Stimulated activated CD4-positive, alpha-beta T cell treated with anti-CD3 and anti-CD28 coated beads, Interleukin-15, amount 100 ng/mL, for 24 hours (primary cell): ENCODE results near the gene ZC2HC1B.
"Not testable (repeated sequence)": the region's sequence is repeated elsewhere in the genome, so short reads cannot be mapped to it uniquely, and the experiment has no call there.

ENCODE experiments used
- DNase-seq: peaks from one replicate; pipeline ENCODE4 v3.0.0-alpha.2; 2020

Gene ZC2HC1B

DNA sequence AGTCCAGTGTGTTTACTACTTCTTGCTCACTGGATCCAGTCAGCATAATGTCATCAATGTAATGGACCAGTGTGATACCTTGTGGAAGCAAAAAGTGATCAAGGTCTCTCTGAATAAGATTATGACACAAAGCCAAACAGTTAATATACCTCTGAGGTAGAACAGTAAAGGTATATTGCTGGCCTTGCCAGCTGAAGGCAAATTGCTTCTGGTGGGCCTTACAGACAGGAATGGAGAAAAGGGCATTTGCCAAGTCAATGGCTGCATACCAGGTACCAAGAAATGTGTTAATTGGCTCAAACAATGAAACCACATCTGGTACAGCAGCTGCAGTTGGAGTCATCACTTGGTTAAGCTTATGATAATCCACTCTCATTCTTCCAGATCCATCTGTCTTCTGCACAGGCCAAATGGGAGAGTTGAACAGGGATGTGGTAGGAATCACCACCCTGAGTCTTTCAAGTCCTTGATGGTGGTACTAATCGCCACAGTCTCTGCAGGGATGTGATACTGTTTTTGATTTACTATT lies 7.0 kb downstream of the ZC2HC1B start:
- not testable (repeated sequence) for DNase-seq

DNA sequence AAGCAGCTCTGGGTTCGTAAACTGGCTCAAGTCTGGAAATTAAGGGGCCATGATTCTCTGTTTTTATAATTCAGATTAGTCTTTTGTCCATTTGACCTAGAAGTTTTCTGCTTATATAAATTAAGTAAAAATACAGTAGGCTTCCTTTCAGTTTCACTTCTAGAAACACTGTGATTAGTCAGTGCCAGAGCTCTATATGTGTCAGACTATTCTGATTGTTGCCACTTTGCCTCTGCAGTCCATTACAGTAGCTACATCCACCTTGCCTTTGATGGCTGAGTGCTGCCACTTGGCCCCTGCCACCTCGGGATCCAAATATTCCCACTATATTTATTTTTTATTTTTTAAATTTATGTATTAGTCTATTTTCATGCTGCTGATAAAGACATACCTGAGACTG lies 7.9 kb downstream of the ZC2HC1B start:
- no peak for DNase-seq

DNA sequence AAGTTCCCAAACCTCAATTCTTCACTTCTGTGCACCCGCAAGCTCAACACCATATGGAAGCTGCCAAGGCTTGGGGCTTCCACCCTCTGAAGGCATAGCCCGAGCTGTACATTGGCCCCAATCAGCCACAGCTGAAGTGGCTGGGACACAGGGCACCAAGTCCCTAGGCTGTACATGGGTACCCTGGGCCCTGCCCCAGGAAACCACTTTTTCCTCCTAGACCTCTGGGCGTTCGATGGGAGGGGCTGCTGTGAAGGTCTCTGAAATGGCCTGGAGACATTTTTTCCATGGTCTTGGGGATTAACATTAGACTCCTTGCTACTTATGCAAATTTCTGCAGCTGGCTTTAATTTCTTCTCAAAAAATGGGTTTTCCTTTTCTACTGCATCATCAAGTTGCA lies 9.3 kb downstream of the ZC2HC1B start:
- DNase-seq, result not testable (repeated sequence)

DNA sequence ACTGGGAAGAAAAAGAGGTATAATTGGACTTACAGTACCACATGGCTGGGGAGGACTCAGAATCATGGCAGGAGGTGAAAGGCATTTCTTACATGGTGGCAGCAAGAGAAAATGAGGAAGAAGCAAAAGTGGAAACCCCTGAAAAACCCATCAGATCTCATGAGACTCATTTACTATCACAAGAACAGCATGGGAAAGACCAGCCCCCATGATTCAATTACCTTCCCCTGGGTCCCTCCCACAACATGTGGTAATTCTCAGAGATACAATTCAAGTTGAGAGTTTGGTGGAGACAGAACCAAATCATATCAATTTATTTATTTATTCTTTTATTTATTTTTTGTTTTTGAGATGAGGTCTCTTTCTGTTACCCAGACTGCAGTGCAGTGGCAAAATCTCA lies 10.2 kb downstream of the ZC2HC1B start:
- DNase-seq, result not testable (repeated sequence)

DNA sequence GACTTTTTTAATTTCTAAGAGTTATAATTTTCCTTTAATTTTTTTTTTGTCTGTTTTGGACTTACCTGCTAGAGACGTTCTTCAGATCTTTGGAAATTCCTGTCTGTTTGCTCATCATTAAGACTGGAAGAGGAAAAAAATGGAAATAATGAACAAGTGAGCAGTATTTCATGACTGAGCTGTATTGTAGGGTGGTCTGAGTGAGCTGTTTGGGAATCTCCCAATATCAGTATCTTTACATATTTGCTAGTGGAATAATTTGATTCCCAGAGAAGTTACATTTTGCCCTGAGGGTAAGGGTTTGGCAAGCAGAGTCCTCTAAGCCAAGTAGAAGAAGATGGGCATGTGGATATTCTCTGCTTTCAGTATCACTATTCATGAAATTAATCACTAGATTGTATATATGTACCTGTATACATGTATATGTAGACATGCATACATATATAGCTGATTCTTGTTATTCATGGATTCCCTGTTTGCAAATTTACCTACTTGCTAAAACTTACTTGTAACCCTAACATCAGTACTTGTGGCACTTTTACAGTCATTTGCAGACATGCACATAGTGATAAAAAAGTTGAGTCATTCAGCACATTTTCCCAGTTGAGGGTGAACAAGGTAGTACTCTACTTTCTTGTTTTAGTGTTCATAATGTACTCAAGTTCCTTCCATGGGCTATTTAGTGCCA lies 13.5 kb downstream of the ZC2HC1B start:
- DNase-seq, result no peak

DNA sequence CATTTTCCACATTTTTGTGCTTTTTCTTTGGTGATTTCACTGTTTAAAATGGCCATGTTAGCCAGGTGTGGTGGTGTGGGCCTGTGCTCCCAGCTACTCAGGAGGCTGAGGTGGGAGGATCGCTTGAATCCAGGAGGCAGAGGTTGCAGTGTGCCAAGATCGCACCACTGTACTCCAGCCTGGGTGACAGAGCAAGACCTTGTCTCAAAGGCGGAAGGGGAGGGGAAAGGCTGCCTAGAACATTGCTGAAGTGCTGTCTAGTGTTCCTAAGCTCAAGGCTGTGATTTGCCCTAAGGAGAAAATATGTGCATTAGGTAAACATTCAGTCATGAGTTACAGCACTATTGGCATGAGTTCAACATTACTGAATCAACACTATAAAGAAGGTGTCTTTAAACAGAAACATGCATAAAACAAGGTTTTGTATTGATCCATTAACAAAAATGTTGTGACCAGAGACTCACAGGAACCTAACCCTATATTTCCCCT lies 14.0 kb downstream of the ZC2HC1B start:
- no peak for DNase-seq

DNA sequence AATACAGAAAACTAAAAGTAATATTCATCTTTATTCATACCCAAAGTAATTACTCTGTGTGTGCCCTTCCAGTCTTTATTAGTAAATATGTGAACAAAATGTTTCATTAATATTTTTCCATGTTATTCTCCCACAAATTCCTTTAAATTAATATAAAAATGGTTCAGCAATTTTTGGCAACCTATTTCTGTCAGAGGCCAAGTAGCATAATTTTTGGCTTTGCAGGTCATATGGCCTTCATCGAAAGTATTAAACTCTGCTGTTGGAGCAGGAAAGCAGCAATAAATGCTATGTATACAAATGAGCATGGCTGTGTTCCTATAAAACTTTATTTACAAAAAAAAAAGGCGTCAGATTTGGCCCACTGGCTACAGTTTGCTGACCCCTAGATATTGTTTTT lies 16.1 kb downstream of the ZC2HC1B start:
- no peak for DNase-seq

DNA sequence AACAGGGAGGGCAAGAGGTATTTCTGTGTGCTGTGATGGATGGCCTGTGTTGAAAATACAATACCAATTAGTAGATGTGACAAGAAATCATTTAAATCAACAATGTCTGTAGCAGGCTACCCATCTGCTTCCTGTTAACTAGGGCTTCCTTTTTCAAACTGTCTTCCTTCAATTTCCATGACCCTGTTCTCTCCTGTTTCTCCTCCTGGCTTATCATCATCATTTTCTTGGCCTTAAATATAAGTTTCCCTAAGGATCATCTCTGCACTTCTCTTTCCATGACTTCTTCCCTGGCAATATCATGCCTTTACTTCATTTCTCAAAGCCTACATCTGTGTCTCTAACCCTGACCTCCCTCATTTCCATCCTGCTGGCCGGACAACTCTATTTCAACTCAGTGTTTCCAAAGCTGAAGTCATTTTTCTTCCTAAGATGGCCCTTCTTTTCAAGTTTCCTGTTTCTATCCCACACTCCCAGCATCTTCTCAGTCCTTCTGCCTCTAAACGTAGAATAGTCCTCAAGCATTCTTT lies 18.2 kb downstream of the ZC2HC1B start:
- no peak for DNase-seq

DNA sequence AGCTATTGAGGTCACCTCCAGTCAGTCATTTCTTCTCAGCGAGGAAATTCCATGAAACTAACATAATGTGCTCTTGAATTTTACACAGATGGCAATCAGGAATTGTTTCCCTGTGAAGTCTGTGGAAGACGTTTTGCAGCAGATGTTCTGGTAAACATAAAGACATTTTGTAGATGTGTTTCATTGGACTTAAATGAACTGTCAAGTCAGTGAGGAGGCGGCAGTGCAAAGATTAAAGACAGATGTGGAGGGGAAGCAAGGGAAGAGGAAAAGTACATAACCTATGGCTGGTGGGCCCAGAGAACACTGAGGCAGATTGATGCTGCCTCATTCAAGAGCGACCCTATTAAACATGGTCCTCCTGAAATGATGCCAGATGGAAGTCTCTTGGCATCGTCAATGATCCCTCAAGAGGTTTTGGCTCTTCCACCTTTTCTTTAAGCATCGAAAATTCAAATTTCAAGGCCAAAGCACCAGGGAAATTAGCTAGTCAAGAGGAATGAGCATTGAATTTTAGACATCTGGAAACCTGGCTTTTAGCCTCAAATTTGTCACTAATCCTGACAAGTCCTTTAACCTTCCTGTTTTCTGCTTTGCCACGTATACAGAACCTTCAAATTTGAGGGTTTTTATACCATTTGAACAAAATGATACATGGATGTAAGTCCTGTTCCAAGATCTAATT lies 20.1 kb downstream of the ZC2HC1B start:
- DNase-seq, result no peak

DNA sequence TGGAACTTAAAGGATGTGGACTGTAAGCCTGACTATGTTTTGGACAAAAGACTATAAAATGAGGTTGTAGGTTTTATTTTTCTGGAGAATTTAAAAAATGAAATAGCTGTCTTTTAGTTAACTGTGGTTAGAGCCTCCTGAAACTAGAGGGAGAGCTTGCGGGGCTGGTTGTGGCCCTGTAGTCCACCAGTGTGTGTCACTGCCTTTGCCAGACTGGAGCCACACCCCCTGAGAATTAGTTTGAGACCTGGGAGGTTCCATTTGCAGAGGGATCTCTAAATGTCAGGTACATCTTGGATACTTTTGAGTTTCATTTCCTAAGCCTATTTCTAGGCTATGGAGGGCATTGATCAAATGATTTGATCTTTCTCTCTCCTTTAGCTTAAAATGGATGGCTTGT lies 20.8 kb downstream of the ZC2HC1B start:
- DNase-seq, result no peak

DNA sequence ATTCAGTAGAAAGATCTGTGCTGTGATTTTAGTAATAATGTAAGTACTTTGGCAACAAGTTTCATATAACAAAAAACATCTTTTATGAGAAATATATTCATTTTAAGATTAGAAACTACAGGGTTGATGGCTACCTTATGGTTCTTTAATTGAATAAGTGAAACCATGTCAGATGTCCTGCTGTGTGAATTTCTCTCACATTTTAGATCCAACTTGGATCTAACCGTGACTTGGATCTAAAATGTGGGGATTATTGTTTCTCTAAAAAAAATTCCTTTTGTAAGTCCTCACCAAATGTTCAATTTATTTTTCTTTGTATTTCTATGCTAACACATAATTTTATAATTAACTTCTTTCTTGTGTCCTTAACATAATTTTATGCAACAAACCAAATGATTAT lies 30.4 kb downstream of the ZC2HC1B start:
- DNase-seq, result no peak

DNA sequence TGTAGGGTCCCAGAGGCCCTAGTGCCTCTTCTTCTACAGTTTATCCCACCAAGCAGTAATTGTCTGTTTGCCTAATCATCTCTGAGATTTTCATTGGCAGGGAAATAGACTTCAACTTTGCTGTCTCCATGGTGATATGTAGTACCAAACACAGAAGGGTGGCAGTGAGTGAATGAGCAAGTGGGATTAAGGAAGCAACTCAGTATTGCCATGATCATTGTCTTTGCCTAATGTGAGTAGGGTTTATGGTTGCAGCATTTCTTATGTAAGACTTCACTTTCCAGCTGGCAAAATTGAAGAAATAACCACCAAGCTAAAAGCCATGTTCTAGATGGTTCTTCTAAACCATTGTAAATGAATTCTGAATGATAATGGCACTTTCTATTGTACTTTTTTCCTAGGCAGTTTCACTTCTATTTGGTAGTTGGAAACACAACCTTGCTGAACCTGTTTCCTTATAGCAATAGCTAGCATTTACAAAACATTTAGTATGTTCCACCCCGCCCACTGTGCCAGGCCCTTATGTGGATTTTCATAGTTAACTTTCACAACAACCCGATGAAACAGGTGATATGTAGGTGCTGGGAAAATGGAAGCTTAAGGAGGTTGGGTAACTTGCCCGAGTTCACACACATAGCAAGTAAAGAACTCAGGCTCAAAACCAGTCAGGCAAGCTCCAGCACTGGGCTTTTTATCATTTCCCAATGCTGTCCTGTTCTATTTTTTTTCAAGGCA lies 32.0 kb downstream of the ZC2HC1B start:
- DNase-seq, result no peak

DNA sequence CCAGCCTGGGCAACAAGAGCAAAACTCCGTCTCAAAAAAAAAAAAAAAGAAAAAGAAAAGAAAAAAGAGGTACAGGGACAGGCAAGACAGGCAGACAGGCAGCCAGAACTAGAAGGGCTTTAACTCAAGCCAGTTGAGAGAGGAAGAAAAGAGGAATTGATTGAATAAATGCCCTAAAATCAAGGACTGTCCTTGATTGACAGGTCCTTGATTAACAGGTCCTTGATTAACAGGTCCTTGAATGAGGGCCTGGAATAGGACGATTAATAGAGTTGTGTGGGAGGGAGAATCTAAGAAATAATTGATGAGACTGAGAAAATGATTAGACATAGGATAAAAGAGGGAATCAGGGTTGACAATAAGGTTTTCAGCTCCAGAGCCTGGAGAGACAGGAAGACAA lies 36.1 kb downstream of the ZC2HC1B start:
- no peak for DNase-seq

DNA sequence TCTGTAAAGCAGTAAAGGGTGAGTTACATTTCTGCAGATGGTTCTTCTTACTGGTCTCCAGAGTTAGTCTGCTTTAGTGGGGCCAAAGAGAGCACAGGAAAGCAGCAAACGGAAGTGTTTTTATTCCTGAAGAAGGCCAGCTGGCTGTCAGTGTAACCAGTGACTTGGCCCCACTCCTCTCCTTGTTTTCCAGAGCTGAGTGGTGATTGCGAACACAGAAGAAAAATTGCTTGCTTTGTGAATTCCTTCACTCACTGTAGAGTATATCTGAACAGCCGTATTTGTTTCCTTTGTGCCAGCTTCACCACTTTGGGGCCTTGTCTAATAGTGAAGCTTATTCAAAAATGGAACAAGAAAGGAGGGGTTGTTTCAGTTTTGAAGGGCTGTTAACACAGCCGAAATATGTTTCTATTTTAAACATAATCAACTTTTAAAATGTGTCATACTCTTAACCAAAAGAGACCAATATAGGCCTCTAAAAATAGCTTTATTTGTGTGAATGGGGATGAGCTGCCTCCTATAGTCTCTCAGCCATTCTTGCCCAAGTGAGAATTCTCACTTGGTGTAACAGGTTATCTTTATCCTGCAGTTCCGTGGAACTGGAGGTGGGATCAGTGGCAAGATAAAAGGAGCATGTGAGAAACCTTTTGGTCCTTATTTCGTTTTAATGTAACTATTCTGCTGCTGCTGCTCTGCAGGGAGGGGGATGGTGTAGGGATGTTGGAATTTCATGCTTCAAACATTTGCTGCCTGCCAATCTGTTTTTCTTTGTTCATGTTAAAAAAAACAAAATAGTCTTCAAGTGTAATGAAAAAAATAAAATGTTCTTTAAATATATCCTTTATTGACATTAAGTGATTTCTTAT lies 37.8 kb downstream of the ZC2HC1B start:
- peak; percentile 16 for DNase-seq

DNA sequence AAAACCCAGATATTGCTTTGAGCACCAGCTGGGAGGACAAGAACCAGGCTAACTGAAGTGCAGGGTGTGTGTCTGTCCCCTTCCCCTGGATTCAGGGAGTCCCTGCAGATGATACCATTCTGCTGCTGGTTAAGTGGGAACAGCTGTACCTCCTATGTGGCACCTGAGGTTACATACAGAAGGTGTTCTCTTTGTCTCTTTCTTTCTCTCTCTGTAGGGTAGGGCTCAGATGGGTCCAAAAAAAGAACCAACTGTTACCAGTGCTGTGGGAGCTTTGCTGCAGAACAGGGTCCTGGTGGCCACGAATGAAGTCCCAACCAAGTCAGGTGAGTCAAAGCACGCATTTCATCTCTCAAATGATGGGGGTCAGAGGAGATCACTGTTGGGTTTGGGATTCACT lies 38.6 kb downstream of the ZC2HC1B start:
- no peak for DNase-seq

DNA sequence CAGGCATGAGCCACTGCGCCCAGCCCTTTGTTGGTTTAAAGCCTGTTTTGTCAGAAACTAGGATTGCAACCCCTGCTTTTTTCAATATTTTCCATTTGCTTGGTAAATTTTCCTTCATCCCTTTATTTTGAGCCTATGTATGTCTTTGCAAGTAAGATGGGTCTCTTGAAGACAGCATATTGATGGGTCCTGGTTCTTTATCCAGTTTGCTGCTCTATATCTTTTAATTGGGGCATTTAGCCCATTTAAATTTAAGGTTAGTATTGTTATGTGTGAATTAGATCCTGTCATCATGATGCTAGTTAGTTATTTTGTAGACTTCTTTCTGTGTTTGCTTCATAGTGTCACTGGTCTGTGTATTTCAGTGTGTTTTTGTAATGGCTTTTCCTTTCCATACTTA lies 46.8 kb downstream of the ZC2HC1B start:
- no peak for DNase-seq

DNA sequence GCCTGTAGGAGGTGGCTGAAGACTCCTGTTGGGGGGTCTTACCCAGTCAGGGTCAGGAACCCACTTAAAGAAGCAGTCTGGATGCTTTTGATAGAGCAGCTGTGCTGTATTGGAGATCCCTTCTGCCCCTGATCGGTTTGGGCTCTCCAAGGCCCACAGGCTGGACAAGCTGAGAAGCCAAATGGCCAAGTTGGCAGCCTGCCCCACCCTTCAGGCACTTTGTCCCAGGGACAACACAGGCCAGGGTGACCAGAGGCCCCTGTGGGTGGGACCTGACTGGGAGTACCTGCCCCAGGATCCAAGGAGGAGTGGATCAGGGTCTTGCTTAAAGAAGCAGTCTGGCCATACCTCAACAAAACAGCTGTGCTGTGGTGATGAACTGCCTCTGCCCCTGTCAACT lies 48.4 kb downstream of the ZC2HC1B start:
- no peak for DNase-seq

DNA sequence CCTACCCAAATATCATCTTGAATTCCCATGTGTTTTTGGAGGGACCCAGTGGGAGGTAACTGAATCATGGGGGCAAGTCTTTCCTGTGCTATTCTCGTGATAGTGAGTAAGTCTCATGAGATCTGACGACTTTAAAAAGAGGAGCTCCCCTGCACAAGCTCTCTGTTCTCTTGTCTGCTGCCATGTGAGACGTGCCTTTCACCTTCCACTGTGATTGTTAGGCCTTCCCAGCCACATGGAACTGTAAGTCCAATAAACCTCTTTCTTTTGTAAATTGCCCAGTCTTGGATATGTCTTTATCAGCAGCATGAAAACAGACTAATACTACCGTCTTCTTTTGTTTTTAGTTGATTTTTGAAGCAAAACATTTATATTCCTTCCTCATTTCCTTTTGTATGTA lies 52.8 kb downstream of the ZC2HC1B start:
- not testable (repeated sequence) for DNase-seq

DNA sequence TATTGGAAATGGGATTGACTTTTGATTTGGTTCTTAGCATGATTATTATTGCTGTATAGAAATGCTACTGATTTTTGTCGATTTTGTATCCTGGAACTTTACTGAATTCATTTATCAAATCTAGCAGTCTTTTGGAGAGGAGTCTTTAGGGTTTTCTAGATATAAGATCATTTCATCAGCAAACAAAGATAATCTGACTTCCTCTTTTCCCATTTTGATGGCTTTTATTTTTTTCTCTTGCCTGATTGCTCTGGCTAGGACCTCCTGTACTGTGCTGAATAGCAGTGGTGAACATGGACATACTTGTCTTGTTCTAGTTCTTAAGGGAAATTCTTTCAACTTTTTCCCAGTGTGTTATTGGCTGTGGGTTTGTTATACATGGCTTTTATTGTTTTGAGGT lies 64.6 kb downstream of the ZC2HC1B start:
- no peak for DNase-seq

DNA sequence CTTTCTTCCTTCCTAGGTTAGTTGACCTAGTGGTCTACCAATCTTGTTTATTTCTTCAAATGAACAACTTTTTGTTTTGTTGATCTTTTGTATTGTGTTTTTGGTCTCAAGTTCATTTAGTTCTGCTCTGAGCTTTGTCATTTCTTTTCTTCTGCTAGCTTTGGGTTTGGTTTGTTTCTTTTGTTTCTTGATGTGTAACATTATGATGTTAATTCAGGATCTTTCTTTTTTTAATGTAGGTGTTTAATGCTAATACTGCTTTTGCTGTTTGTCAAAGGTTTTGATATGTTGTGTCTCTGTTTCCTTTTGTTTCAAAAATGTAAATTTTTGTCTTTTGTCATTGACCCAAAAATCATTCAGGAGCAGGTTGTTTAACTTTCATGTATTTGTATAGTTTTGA lies 65.7 kb downstream of the ZC2HC1B start:
- DNase-seq, result no peak

DNA sequence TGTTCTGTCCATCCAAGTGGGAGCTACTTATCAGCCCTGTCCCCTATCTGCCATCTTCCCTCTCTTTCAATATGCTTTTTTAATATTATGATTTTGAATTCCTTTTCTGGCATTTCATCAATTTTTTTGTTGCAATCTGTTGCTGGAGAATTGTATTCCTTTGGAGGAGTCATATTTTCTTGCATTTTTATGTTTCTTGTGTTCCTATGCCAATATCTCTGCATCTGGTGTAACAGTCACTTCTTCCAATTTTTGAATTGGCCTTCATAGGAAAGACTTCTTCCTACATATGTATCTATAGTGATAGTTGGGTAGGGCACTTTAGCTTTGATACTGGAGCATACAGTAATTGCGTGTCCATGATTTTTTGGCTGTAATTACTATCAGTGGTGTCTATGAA lies 70.1 kb downstream of the ZC2HC1B start:
- no peak for DNase-seq

DNA sequence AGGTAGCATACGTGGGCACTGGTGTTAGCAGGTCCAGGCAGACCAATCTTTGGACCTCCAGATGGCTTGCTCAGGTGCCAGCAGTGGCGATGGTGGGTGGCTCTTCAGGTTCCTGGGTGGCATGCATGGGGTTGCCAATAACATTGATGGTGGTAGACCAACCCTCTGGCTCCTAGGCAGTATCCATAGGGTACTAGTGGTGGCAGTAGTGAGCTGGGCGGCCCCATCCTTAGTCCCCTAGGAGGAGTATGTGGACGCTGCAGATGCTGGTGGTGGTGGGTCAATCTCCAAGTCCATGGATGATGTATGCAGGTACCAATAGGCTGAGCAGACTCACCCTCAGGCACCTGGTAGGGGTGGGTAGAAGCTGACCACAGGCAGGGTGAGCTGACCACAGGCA lies 70.6 kb downstream of the ZC2HC1B start:
- DNase-seq, result no peak

DNA sequence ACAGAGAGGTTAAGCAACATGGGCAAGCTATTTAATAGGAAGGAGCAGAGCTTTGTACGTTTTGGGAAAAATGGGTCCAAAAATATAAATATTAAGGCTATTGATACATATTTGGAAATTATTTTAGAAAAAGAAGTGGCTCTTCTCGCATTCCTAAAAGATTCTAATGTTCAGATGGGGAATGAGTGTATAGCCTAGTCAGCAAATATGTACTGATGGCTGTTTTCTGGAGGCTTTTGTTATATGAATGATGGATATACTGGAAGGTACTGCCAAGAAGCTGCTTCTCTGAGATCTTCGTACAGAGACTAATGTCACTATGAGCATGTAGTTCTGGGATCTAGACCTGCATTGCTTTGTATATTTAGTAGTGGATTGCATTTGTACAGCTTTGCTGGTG lies 72.1 kb downstream of the ZC2HC1B start:
- no peak for DNase-seq
